SHP77 treated with DMSO at 0.1 percent for 48 hours (cell line): ENCODE data around the gene YRDC.
"Not testable (repeated sequence)": the region's sequence is repeated elsewhere in the genome, so short reads cannot be mapped to it uniquely, and the experiment has no call there.

Experiments
- DNase-seq: peaks from one replicate; lab custom pipeline; 2025; lab: John Stamatoyannopoulos, UW

YRDC gene

DNA sequence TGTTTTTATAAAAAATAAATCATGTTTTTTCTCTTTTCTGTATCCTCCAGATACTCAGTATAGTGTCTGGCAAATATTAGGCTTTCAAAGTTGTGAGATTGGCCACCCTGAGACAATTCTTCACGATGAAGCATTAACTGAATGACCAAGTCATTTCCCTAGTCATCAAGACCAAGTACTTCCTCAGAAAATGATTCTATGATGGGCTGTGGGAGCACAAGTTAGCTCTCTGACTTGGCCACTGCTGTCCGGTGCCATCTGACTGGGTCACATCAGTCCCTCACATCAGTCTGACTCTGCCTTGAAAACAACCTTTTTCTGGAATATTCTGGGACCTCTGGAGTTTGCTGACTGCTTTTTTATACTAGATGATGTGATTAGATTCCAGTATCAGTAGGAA lies 13.5 kb upstream of the YRDC start:
- DNase-seq, result no peak

DNA sequence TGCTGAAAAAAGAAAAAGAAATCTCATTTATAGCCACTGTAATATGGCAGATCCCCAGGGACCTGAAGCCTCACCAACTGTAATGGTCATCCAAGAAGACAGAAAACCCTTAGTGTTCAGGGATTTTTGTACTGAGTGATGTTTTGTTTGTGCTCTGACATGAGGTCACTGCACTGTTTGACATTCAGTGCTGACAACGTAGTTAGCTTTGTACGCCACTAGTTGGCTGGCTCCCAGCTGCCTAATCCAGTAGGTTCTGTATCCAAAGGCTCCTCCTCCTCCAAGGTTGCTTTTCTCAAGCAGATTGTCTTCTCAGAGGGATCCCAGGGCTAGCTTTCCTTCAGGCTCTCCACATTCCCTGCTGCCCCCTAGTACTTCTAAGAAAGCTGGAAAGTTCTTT lies 9.5 kb upstream of the YRDC start:
- no peak for DNase-seq

DNA sequence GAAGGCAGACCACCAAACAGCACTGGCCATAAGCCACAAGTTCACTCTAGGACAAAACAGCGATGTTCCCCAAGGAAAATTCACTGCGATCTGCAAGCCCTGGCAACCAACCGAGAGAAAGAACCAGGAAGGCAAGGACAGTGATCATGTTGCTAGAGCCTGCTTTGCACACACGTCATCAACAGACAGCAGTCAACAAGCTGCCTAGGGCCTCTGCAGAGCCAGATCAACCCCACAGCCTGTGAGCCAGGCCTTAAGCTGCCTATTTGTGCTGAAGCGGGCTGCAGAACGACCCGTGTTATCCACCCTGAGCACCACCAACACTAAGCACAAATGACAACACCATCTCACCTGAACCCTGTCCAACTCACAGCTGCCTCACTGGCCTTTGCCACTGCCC lies 6.2 kb upstream of the YRDC start:
- DNase-seq, result no peak

DNA sequence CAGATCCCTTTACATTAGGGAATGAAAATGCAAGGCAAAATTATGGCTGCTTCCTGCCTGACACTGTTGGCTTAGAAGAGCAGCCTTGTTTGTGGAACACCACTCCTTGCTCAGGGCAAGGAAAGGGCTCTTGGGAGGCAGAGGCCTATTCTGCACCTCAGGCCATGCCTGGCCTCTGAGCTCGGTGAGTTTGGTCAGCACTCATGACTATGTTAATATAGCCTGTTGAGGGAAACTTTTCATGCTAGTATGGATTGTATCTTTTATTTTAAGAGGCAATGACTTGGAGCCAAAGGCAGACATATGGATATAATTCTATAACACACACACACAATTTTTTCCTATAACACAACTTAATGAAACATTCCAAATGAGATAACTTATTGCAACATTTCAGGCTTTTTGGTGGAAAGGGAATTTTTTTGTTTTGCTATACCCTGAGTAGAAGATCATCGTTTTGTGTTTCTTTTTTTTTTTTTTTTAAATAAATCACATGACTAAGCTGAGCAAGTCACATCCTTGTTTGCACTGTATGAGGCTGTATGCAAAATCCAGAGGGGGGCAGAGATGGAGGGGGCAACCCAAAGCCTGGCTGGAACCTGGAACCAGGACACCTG lies 5.6 kb upstream of the YRDC start:
- DNase-seq, result no peak

DNA sequence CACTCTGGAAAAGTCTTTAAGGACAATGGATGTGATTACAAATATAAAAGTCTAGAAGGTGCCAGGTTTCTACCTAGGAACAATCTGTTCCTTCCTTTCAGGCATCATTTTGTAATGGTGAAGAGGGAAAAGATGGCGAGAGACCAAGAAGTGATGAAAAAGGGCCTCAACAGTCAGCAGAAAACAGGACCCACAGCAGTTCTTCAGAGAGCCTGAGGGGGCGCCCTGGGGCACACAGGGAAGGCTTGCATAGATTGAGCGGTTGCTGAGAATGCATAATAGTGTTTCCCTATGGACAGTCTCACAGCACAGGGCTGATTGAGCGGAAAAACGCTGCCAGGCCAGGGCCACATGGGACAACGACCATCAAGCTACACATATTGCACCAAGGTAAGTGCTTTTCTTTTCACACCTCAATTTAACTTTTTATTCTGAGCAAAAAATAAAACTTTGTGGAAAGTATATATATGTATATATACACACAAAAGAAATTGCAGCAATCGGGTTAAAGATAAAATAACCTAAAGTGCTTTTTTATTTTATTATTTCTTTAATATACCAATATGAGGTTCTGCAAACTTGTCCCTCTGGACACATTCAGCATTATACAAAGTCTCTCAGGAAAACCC lies 3.1 kb upstream of the YRDC start:
- DNase-seq, result peak; percentile 40

DNA sequence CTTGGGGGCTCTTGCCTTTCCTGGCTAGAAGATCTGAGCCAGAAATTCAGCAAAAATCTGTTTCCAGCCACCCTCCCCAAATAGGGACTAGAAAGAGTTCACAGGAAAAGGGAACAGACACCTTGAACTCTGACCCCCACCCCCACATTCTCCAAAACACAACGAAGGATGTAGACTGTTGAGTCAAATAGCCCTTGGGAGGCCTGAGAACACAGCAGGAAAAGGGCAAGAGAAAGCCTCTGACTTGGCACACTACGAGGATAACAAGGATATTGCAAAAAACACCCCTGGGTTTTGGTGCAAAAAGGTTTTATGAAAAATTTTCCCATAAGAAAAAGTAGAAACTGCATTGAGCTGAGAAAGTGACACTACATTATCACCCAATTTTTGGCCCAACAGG lies 1.9 kb upstream of the YRDC start:
- DNase-seq, result no peak

DNA sequence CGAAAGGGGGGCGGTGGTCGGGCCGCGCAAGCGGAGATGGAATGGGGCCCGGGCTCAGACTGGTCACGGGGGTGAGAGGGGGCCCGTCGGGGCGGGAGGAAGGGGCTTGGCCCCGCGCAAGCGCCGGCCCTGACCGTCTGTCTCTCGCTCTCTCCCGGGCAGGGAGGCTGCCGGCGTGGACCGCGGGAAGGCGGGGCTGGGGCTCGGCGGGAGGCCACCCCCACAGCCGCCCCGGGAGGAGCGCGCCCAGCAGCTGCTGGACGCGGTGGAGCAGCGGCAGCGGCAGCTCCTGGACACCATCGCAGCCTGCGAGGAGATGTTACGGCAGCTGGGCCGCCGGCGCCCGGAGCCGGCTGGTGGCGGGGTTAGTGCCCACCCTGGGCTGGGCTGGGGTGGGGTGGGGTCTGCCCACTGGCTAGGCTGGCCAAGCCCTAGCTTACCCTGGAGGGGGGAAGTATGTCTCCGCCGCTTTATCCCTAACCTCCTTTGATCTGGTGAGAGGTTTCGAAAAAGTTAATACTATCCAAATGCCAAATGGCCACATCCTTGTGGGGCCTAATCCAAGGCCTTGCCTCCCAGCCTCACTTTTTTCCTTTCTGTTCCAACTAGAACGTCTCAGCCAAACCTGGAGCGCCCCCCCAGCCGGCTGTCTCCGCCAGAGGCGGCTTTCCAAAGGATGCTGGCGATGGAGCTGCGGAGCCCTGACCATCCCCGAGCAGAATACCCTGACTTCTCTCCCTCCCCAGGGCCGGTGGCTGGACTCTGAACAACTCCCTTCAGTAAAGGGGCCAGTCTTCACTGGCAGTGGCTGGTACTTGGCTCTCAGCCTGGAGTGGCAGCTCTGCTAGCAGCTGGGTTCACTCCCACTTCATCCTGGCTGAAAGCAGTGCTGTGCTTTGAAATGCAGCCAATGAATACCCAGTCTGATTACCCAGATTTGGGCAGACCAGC lies 636 bp upstream of the YRDC start:
- peak; percentile 62 for DNase-seq

DNA sequence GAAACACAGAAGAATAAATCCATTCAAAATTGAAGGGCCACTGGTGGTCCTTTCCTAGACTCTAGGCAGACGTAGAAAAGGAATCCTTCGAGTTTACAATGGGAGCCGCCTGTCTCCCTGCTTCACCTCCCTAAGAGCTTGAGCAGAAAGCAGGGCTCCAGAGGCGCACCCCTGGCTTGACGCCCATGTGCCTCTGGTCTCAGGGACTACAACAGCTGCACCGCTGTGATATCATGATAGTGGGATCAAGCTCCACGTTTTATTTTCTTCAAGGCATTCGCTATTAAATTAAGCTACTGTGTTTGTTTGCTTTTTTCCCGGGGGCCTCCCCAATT lies 821 bp downstream of the YRDC start:
- no peak for DNase-seq

DNA sequence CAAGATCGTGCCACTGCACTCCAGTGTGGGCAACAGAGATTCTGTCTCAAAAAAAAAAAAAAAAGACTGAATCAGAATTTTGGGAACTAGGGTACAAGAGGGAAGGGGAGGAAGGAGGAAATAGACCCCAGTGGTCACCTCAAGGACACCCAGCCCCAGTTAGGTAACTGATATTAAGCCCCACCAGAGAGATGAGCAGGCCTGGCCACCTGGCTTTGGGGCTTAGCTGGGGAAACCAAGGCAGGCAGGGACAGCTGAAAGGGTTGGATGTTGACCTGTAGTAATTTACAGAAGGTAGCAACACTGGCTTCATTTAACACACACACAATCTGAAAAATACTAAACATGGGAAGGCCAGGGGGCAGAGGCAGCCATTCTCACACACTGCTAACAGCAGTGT lies 5.6 kb downstream of the YRDC start:
- DNase-seq, result no peak

DNA sequence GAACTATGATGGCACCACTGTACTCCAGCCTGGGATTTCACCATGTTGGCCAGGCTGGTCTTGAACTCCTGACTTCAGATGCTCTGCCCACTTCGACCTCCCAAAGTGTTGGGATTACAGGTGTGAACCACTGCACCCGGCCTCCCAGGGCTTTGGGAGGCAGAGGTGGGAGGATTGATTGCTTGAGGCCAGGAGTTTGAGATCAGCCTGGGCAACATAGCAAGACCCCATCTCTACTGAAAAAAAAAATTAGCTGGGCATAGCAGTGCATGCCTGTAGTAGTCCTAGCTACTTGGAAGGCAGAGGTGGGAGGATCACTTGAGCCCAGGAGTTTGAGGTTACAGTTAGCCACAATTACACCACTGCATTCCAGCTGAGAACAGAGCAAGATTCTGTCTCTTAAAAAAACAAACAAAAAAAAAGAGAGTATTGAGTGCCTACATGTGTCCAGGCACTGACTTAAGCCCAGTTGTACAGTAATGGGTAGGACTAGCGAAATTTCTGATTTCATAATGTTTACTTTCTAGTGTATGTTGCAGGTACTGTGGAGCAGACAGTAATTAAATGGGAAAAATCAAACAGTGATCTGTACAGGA lies 10.2 kb downstream of the YRDC start:
- DNase-seq, result no peak

DNA sequence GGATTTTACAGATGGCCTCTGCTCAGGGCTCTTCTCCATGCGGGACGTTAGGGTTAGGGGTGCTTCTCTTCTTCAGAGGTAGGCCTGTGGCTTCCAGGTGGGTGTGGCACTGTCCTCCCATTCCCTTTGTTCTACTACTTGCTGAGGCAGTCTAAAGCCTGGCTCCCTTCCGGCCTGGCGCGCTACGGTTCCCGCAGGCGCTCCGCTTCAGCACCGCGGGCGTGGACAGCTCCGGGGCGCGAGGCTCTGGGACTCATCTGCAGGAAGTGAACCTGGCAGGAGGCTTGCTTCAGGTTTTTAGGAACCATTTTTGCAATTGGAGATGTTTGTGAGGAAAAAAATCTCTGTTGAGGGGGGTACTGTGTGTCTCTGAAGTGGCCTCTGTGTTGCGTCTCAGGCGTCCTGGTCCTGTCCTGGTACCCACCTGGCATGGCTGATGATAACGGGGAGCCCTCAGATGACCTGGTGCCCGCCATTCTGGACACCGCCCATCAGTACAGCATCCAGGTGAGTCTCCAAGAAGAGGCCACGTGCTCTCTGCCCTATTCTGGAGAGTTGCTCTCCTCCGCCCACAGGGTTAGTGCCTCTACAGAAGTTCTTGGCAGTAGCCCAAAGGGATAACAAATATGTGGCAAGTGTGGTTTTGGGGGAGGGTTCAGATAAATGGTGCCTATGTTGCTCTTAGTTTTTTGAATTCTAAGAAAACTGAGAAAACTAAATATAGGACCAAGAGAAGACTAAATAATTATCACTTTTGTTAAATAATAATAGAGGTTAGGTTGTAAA lies 12.5 kb downstream of the YRDC start:
- no peak for DNase-seq

DNA sequence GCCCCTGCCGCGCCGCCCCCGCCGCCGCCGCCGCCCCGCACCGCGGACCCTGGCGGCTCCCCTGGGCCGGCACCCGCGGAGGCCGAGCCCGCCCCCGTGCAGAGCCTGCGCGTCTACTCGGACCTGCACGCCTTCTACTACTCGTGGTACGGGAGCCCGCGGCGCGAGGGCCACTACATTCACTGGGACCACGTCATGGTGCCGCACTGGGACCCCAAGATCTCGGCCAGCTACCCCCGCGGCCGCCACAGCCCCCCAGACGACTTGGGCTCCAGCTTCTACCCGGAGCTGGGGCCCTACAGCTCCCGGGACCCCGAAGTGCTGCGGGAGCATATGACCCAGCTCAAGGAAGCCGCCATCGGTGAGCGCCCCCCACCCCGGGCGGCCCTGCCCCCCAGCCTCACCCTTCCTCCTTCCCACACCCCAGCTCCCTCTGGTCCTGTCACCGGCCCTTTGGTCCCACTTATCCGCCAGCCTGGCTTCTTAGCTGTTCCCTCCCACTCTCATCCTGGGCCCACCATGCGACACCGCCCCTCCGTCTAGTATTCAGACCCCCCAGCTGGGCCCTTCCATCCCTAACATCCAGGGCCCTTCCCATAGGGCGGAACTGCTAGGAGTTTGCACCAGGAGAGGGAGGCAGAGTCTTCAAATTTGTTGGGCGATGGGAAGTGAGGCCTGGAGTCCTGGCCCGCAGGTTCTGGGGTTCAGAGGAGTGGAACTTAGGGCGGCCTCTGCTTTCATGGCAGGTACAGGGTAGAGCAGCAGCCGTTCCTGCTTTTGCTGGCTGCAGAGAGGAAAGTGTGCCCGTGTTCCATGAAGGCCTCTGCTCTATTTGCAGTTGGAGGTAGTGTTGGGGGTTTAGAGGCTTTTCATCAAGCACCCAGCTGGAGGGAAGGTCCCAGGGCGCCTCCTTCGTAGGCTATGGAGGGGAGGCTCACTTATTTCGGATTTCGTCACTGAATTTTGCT lies 13.4 kb downstream of the YRDC start:
- no peak for DNase-seq

DNA sequence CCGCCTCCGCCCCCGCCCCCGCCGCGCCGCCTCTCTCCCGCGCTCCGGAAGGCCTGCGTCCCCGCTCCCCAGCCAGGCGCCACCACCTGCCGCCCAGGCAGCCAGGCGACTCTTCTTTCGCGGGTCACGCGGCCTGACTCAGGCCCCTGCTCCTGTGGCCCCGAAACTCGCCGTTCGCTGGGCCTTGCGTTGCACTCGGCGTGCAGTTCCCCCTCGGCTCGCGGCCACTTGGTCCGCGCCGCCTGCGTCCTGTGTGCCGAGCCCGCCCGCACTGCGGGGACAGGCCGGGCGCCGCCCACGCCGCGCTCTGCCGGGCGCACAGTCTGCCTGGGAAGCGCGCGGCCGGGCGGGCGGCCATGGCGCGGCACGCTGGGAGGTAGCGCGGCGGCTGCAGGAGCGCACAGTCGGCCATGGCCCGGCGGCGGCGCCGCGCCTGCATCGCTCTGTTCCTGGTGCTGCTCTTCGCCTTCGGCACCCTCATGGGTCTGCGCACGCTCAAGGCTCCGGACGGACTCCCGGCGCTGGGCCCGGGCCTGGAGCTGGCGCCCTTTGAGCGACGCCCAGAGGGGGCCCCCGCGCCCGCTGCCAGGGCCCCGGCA lies 14.1 kb downstream of the YRDC start, which contains the start of gene MANEAL:
MANEAL (plus strand) TSS at position 75 of the 599 bp plus-strand sequence; CDS start at position 411, 336 bp downstream.
- no peak for DNase-seq

DNA sequence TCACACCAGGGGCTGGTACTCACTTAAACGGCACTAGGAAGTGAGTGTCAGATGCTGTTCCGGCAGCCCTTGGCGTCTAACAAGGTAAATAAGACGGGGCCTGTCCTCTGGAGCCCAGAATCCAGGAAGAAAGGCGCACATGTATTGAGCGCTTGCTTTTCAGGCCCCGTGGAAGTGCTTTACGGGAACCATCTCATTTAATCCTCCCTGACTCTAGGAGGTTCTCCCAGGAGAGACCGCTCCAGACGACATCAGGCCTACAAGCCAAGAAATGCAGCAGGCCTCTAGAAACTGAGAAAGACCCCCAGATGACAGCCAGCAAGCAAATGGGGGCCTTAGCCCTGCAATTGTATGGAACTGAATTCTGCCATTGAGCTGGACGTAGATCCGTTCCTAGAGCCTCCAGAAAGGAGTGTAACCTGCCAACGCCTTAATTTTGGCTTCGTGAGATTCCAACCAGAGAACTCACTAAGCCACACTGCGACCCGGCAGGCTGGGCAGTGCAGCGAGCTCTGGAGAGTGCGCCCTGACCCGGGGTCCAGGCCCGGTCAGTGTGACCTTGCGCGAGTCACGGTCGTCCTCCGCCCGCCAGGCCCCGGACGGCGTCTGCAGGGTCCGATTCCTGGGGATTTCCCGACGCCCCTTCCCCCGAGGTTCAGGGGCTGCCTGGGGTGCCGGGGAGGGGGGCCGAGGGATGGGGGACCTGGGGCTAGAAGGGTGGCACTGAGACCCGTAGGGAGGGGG lies 14.9 kb downstream of the YRDC start:
- DNase-seq, result no peak

DNA sequence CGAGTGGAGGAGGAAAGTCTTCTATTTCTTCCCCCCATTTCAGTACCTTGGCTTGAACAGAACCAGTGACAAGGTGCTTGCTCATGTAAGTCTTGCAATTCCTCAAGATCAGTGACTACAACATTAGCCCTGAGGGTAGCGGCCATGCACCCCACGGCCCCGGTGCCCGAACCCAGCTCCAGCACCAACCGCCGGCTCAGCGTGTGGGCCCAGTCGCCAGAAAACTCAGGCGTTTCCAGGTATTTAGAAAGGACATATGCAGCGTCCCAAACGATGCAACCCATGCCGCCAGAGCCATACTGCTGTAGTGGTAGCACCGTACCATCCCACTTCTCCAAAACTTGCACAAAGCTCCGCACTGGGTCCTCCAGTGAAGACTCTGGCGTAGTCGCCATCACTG lies 25.5 kb downstream of the YRDC start:
- no peak for DNase-seq

DNA sequence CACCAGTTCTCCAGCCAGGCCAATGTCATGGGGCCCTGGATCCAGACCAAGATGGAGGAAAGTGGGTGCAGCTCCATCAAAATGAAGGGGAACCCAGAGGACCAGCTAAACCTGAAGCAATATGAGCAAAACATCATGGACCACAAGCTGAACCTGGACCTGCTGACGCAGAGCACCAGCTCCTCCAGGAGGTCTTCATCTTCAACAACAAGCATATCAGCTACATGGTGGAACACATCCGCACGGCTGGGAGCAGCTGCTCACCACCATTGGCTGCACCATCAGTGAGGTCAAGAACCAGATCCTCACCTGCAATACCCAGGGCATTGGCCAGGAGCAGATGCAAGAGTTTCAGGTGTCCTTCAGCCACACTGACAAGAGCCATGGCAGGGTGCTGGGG lies 29.4 kb downstream of the YRDC start:
- no peak for DNase-seq

DNA sequence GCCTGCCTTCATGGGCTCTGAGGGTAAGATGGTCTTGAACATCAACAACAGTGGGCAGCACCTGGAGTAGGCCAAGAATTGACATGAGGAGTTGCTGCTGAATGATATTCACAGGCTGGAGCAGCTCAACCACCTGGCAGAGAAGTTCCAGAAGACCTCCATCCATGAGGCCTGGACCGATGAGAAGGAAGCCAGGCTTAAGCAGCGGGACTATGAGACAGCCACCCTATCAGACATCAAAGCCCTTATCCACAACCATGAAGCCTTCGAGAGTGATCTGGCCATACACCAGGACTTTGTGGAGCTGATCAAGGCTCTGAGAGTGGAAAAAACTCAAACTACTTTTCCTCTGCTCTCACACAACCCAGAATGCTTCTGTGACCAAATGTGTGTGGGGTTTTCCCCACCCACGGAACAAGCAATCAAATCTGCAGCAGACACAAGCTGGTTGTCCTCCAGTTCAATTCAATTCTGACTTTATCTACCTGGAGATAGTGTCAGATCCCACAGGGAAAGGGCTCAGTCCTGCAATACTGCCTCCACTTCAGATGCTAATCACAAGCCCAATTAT lies 31.0 kb downstream of the YRDC start:
- no peak for DNase-seq

DNA sequence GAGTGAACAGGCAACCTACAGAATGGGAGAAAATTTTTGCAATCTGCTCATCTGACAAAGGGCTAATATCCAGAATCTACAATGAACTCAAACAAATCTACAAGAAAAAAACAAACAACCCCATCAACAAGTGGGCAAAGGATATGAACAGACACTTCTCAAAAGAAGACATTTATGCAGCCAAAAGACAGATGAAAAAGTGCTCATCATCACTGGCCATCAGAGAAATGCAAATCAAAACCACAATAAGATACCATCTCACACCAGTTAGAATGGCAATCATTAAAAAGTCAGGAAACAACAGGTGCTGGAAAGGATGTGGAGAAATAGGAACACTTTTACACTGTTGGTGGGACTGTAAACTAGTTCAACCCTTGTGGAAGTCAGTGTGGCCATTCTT lies 36.6 kb downstream of the YRDC start:
- not testable (repeated sequence) for DNase-seq

DNA sequence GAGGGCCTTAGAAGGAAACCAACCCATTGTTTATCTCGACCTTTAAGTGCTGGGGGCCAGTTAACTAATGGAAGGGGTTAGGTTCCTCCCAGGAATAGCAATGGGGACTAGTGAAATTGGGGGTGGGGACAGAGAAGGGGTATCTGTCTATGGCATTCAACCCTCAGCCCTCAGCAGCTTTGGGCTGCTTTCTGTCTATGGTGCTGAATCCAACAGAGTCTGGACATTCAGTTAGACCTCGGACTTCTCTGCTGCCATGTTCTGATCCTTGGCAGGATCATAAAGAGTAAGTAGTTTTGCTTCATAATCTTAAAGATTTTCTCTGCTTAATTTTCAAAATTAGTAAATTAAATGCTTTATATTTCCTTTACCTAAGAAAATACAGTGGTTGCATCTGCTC lies 40.5 kb downstream of the YRDC start:
- no peak for DNase-seq
